GM21528 (cell line): ENCODE results near the gene NXPH3.
"Not testable (repeated sequence)": the region's sequence is repeated elsewhere in the genome, so short reads cannot be mapped to it uniquely, and the experiment has no call there.

Experiments
- ATAC-seq: cut with Tn5 transposase; IDR thresholded peaks from one replicate; pipeline ENCODE4 v1.9.1; 2021; ENCODE audit warnings: mild to moderate bottlenecking, moderate library complexity; ENCODE audit not compliant: unreplicated experiment, low FRiP score

The NXPH3 gene

GRCh38 chr17:49575679-49576087, at the start of gene NXPH3:
TSS of gene NXPH3 (plus strand) at chr17:49575871. CDS start at chr17:49576220, 349 bp downstream.
- ATAC-seq = no peak

DNA sequence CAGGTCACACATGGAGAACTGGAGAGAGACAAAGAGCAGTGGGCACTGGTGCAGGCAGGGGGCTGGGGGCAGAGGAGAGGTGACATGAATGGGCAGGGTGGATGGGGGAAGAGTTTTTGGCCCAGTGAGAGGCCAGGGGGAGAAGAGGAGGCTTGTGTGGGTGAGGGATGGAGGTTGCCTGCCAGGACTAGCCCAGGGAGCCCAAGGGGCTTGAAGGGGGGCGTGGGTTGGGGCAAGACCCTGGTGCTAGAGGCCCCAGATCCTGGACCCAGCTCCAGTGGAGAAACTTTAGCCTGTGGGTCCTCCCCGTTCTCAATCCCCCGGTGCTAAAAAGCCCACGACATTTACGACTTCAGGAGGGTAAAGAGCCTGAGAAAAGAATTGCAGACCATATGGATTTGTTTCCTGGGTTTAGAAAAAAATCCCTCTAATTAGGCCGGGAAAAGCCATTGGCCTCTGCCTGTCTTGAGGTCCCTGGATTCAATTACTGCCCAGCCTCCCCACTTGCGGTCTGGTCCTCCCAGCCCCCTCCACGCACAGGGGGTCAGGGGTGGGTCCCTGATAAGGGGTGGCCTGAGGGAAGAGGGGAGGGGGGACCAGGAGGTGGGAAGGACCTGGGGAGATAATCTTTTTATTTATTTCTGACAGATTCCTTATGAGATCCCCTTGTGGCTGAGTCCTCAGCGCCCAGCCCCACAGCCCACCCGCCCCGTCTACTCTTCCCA, 47.6 kb upstream of the NXPH3 start:
- no peak for ATAC-seq

DNA sequence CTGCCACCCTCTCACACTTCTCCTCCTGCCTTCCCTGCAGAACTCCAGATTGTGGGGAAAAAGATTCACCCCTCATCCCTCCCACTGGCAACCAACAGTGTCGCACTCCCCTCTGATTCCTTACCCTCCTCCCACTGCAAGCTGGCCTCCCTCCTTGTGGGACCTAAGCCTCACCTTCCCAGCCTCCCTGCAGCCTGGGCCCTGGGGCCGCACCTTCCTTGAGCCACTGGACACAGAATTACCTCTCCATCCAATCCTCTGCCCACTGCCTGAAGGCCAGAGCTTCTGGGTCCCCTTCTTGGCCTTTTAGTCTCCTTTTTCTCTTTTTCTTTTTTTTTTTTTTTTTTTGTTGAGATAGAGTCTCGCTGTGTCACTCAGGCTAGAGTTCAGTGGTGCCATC, 46.7 kb upstream of the NXPH3 start:
- no peak for ATAC-seq

DNA sequence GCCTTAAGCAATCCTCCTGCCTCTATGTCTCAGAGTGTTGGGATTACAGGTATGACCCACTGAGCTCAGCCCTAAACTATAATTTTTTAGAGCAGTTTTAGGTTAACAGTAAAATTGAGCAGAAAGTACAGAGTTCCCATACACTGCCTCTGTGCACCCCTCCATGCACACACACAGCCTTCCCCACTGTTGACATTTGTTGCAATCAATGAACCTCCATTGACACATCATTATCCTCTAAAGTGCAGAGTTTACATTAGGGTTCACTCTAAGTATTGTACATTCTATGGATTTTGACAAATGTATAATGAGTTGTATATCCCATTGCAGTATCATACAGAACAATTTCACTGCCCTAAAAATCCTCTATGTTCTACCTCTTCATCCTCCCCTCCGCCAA, 45.6 kb upstream of the NXPH3 start:
- ATAC-seq = no peak

DNA sequence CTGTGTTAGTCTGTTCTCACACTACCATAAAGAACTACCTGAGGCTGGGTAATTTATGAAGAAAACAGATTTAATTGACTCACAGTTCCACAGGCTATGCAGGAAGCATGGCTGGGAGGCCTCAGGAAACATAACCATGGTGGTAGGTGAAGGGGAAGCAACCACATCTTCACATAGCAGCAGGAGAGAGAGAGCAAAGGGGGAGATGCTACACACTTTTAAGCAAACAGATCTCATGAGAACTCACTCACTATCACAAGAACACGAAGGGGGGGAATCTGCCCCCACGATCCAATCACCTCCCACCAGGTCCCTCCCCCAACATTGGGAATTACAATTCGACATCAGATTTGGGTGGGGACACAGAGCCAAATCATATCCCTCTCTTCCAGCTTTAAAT, 31.8 kb upstream of the NXPH3 start:
- ATAC-seq = no peak

- no peak for ATAC-seq
These were observed 30.5 kb upstream of the NXPH3 start for GRCh38 chr17:49545007-49545660.

DNA sequence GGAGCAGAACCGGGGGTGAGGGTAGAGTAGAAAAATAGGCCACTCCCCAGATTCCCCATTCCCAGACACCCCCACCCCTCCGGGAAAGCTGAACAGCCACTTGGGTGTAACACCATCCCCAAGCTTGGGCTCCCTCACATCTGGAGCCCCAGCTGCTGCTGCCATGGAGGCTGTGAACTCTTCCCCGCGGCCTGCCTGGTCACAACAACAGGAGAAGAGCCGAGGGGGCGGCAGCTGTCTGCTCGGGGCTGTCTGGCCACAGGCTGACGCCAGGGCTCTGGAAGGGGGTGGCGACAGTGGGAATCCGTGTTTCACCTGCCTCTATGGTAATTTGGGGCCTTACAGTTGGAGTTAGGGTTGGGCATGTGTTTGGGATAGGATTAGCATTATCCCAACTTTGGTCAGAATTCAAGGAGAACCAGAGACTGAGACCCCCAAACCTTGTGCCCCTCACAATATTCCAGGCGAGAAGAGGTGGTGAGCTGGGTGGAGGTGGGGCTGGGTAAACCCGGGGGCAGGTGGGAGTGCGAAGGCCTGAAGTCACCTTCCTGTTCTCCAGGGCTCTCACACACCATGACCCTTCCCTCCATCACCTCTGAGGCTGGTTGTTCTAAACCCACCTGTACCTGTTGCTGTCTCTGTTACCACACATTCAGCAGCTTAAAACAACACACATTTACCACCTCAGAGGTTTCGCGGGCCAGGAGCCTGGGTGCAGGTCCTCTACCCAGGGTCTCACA, 29.7 kb upstream of the NXPH3 start:
- ATAC-seq = no peak

DNA sequence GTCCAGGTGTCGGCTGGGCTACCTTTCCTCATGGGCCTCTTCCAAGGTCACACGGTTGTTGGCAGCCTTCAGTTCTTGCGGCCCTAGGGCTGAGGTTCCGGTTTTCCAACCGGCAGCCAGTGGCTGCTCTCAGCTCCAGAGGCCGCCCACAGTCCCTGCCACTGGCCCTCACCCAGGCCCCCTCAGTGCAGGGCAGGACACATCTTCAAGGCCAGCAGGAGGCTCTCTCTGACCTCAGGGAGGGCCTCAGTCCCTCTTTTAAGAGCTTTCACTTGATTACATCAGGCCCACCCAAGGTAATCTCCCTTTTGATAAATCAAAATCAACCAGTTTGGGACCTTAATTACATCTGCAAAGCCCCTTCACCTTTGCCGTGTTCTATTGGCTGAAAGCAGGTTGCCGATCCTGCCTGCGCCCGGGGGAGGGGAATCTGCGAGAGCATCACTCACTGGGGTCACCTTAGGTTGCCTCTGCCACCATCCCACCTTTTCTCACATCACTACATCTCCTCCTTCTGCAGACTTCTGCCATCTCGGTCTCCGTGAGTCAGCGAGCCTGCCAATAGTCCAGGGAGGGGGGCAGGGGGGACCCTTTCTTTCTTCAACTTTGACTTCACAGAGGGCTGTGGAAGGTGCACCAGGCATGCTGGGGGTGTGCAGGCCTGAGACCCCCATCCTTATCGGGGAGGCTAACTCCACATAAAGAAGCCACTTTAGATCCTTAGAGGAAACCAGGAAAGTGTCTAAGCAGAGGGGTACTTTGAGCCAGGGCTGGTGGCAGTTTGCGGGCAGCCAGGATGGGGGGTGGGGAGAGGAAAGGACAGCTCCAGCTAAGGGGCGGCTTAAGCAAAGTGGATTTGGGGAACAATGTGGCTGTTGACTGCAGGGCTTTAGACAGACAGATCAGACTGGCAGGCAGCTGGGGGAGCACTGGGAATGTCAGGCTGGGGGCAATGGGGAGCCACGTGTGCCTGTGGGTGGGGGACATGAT, 28.8 kb upstream of the NXPH3 start:
- ATAC-seq = no peak

DNA sequence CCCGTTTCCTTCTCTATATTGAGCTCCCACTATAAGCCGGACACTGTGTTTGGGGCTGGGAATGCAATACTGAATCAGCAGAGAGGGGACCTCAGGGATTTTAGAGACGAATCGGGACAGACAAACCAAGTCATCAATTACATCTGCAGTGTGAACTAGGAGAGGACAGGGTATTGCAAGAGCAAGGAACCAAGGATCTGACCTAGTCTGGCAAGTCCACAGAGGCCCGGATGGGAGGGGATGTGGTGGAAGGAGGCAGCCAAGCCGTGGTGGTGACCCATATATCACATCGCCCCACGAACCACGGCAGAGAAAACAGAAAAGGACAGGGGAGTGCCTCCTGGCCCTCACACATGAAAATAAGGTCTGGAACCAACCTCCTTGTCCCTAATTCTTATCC, 28.1 kb upstream of the NXPH3 start:
- ATAC-seq = no peak

- no peak for ATAC-seq
These were observed 27.6 kb upstream of the NXPH3 start for GRCh38 chr17:49548051-49548505.

DNA sequence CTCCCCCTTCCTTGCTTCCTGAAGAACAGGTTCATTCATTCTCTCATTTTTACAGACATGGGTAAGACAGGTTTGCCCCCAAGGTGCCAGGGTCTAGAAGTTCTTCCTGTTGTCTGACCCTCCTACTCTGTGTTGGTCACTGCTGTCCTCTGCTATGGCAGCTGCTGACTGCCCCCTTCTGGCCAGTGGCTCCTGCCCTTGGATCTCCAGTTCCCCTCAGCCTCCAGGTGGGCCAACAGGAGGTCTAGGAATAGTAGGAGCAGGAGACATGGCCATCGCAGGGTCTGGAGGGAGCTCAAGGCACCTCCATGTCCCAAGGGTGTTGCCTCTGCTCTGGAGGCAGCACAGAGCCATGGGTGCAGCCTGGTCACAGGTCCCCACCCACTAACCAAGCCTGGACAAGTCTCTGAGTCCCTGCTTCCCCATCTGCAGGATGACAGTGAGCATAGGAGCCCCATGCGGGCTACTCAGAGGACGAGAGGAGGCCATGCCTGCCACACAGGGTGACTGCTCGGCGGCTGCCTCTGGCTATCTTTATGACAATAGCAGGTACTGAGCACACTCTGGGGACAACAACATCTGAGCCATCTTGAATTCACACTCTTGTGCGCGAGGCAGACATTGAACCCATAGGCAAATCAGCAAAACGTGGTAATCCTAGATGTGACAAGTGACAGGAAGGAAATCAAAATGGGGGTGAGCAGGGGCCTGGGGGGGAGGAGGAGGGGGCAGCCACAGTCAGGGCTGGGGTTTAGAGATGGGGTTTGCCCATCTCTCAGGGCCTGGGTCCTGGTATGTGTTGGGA, 27.0 kb upstream of the NXPH3 start:
- ATAC-seq = no peak

DNA sequence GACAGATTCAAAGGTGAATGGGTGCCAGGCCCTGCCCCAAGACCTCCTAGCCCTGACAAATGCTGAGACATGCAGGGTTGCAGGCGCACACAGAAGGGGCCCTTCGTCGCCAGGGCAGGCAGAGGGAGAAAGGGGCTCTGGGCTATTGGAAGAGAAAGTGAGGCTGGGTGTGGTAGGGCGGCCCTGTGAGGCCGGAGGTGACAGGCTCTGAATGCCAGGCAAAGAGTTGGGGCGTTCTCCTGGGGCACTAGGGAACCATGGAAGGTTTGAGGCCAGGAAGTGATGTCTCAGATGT, 26.4 kb upstream of the NXPH3 start:
- ATAC-seq = no peak

- ATAC-seq = no peak
These were observed 25.7 kb upstream of the NXPH3 start for GRCh38 chr17:49549691-49550678.

- not testable (repeated sequence) for ATAC-seq
These were observed 24.9 kb upstream of the NXPH3 start for GRCh38 chr17:49550764-49551163.

DNA sequence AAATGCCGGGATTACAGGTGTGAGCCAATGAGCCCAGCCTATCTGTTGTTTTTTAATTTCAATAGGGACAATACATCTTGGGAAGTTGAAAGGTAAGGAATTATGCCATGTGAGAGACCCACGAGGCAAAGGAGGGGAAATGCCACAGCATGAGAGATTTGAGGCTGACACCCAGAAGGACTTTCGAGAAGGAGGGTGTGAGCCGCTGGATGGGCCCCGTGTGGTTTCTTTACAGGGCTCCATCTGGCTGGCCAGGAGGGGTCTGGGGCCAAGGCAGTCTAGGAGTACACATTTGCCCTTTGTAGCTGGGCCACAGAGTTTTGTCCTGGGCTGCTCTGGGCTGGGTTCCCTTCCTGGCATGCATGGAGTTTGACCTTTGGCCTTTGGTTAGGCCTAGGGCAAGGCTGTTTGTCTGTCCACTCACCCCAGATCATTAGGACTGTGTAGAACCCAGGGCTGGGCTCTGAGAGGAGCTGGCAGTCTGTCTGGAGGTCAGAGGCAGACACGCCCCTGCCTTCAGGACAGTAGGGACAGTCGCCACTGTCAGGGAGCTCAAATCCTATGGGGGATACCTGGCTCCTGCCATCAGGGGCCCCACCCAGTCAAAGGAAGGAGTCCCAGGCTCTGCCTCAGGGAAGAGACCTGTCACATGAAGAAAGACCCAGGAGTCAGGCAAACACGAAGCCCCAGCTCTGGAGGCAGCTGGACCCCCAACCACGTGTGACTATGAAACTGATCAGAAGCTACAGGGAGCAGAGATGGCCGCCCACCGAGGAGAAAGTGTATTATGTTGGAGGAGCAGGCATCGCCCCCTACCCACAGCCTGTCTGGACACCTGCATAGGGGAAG, 24.2 kb upstream of the NXPH3 start:
- no peak for ATAC-seq

DNA sequence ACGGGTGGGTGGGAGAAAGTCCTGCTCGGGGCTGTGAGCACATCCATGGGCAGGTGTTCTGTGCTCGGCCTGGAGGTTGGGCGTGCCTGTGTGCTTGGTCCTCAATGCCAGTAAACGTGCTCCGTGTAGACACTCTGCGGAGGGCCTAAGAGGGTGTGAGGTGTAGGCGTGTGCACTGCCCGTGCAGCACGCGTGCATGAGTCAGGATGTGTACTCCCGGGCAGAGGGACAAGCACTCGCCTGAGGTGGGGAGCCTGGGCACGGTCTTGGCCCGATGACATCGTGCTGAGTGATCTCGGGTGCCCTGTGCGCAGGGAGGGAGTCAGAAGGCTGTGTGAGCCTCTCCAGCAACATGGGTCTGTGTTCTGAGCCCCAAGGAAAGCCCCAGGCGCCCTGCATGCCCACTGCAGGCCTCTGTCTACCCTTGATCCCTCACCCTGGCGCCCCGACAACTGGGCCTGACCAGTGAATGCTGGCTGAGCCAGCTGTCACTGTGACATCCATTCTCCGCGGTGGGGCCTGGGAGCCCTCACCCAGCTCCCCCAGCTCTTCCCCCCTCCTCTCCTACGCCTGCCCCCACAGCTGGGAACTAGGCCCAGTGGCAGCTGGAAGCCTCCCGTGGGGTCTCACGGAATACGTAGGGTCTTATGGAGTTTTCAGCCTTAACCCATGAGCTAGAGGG, 23.5 kb upstream of the NXPH3 start:
- no peak for ATAC-seq

DNA sequence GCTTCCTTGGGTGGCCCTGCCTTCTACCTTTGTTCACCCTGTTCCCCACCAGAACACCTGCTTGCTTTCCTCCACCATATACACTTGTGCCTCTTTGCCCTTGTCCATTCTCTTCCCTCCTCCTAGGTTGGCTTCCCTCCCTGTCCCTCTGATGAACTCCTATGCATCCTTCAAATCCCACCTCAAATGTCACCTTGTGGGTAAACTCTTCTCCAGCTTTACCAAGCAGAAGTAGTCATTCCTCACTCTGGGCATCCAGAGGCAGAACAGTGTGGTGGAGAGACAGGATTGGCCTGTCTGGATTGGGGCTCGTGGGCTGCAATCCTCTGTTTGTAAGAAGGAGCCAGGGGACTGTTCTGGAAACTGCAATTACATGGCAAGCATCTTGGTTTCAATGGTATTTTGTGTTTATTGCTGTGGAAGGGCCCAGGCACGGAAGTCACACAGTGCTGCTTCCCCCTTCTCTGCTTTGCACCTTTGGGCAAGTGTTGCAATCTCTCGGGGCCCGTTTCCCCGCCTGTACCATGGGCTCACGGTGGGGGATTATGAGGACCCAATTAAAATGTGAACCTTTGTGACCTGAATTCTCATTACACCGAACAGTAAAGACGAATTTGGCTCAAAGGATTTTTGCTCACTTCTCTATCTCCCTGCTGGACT, 21.9 kb upstream of the NXPH3 start:
- ATAC-seq = no peak
